GM12892 (cell line): ENCODE data around the gene IBTK.
"Not testable (repeated sequence)": the region's sequence is repeated elsewhere in the genome, so short reads cannot be mapped to it uniquely, and the experiment has no call there.

ENCODE experiments used
- DNase-seq: peaks from one replicate; pipeline ENCODE4 v3.0.0; 2011; ENCODE audit not compliant: insufficient read length
- FAIRE-seq: peaks from 2 replicates; lab custom pipeline; 2011; peaks lifted over from hg19 to GRCh38; lab: Jason Lieb, UNC
- POLR2A ChIP-seq: IDR thresholded peaks from 2 replicates; pipeline ENCODE4 v1.6.1; 2011; ENCODE audit warnings: low read depth, low read length, control low read depth
- POLR2AphosphoS5 ChIP-seq: IDR thresholded peaks from 2 replicates; pipeline ENCODE4 v1.6.1; 2011; ENCODE audit warnings: low read depth, low read length, control low read depth
- TAF1 ChIP-seq: IDR thresholded peaks from 2 replicates; pipeline ENCODE4 v1.6.1; 2011; ENCODE audit warnings: low read depth, mild to moderate bottlenecking, control low read depth, low read length, borderline replicate concordance

The IBTK gene

DNA sequence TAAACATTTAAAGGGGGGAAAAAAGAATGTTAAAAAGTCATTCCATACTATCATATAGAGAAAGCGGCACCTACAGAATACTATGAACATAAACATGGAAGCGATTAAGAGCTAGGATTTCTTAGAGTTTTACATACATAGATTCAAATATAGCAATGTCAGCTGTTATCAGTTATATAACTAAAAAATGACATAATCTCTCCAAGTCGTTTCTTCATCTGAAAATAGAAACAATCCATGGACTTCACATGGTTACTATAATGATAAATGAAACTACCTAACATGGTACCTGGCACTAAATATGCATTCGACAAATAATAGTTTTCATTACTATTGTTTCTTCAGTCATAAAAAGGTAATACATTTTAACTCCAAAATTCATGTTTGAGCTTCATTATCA is 3.7 kb downstream of the IBTK start:
- DNase-seq (no peak), FAIRE-seq (no peak)
- TF ChIP-seq POLR2AphosphoS5 (no peak), POLR2A (no peak), TAF1 (no peak)

DNA sequence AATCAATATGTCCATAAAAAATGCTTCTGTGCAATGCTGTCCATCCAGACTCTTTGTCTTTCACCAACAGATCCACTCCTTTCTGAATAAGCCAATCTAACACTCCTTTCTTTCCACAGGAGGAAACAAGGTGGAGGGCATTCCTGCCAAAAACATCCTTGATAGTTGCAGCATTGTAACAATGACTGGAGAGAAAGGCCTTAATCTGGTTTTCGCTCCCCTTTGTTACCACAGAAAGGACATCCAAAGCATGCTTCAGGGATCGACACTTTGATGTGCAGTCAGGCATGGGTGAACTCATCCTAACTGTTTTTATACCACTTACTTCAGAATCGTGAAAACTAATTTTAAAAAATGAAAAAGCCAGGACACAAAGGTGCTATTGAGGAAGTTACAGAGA is 7.4 kb downstream of the IBTK start:
- DNase-seq, result no peak
- TF ChIP-seq POLR2AphosphoS5 (no peak), POLR2A (no peak), TAF1 (no peak)
- no peak for FAIRE-seq

DNA sequence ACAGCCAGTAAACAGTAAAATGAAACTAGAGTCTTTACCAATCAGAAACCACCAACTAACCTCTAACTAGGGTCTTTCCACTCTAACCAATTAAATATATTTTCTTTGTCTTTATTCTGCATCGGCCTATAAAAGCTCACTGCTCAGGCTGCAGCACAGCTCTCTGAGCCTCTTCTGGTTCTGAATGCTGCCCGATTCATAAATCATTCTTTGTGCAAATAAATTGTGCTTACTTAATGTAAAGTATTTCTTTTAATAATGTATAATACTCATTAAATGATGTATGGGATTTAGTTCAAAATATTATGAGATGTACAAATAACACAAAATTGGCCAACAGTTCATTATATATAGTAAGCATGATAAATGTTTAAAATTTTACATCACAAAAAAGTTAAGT is 7.9 kb downstream of the IBTK start:
- FAIRE-seq (no peak), DNase-seq (no peak)
- TF ChIP-seq POLR2AphosphoS5 (no peak), TAF1 (no peak)

DNA sequence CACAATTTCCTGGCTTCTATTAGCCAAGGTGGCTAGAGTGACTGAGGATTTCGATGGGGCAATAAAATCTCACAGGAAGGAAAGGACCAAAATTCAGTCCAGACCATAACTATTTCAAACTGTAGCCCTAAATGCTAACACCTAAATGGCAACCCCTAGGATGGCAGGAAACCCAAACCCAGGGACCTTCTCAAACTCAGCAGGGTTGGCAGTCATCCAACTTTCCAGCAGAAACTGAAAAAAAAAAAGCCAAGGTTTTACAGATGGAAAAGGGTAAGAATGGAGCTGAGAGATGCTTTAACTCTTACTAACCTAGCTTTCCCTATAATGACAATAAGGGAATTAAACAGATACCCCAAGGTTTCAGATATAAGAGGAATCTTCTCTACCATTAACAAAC is 10.5 kb downstream of the IBTK start:
- TF ChIP-seq TAF1, result no peak
- FAIRE-seq (no peak), DNase-seq (no peak)

DNA sequence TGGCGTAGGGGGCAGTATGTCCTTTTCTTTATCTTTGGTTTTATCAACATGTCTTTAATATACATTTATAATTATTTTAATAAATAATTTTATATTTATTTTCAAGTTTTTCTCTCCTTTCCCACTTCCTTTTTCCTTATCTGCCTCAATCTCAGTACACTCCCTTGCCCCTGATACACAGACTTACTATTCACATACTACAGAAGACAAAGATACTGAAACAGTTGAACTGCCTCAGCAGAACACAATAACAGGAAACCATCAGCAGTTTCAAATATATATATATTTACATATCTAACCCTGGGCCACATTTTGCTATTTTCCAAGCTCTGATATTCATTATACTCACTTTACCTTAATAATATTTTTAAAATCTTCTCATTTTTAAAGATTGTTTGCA is 19.8 kb downstream of the IBTK start:
- no peak for FAIRE-seq
- DNase-seq, result no peak
- TF ChIP-seq POLR2A (no peak), POLR2AphosphoS5 (no peak), TAF1 (no peak)

DNA sequence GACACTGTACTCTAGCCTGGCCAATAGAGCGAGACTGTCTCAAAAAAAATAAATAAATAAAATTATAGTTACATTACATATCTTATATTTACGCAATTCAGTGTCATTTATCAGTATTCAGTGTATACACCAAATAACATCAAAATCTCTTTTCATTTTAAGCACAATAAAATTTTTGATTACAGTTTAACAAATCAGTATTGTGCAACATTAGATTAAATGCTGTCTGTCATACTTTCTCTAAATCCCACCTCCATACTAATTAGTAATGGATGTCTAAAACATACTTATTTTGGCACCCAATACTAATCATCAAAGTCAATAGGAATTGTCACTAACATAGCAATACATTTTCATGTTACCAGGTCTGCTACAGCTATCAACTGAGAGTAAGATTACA is 27.4 kb downstream of the IBTK start:
- TF ChIP-seq TAF1 (no peak), POLR2AphosphoS5 (no peak), POLR2A (no peak)
- DNase-seq (no peak), FAIRE-seq (no peak)

DNA sequence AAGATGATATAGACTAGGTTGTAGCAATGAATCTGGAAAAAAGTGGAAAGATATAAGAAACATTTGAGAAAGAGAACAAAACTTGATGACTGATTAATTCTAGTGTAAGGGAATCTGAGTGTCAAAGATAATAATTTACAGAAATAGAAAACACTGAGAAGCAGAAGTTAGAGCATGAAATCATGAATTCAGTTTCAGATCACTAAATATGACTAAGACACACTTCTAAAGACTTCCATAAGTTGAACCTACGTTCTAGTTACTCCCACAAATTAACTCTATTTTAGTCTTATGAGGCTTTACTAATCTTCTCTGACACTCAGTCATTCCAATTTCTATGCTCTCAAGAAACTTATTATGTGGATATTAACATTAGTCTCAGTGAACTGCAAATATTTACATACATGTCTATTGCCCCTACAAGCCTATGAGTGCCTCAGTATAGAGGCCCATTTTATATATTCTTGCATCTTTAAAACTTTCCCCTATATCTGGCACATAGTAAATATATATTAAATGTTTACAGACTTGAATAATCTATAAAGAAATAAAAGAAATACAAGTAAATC is 30.4 kb downstream of the IBTK start:
- no peak for DNase-seq
- TF ChIP-seq TAF1 (no peak), POLR2A (no peak), POLR2AphosphoS5 (no peak)
- FAIRE-seq, result no peak

DNA sequence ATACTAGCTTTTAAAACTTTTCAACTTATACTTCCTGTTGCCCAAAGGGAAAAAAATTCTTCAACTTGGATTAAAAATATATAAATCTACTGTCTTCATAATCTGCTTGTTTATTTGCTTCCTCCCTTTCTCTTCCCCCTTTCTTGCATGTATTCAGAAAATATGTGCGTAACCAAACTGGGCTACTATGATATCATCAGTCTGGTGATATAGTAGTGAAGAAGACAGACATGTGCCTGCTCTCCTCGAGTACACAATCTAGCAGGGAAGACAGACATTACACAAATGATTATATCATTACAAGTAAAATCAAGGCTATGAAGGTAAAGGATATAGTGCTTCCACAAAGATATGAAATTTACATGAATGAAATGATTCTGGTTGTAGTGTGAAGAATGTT is 31.0 kb downstream of the IBTK start:
- no peak for FAIRE-seq
- no peak for DNase-seq
- no peak for TF ChIP-seq POLR2AphosphoS5
- no peak for TF ChIP-seq POLR2A
- no peak for TF ChIP-seq TAF1

DNA sequence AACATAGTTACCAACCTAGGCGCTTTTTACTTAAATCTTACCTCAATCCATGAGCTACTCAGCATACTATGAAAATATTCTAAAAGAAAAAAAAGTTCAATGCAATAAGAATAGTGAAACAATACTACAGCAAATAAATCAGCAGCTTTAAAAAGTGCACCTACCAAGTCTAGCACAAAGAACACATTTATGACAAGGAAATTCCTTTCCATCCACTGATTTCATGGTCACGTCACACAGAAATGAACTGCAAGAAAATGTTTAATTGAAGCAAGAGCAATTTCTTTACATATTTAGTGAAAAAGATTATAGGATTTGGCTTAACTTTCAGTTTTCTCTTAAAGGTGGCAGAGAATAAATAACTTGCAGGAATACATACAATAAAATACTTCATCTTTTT is 36.2 kb downstream of the IBTK start:
- FAIRE-seq (no peak), DNase-seq (no peak)
- no peak for TF ChIP-seq TAF1

DNA sequence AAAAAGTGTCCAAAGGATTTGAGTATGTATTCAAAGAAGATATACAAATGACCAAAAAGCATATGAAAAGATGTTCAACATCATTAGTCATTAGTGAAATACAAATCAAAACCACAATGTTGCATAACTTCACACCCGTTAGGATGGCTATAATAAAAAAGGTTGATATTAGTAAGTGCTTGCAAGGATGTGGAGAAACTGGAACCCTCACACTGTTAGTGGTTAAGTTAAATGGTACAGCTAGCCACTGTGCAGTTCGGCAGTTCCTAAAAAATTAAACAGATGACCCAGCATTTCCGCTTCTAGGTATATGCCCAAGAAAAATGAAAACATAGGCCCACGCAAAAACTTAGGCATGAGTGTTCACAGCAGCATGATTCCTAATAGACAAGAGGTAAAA is 38.6 kb downstream of the IBTK start:
- TF ChIP-seq POLR2A (no peak), TAF1 (no peak), POLR2AphosphoS5 (no peak)
- DNase-seq, result no peak
- FAIRE-seq, result no peak

DNA sequence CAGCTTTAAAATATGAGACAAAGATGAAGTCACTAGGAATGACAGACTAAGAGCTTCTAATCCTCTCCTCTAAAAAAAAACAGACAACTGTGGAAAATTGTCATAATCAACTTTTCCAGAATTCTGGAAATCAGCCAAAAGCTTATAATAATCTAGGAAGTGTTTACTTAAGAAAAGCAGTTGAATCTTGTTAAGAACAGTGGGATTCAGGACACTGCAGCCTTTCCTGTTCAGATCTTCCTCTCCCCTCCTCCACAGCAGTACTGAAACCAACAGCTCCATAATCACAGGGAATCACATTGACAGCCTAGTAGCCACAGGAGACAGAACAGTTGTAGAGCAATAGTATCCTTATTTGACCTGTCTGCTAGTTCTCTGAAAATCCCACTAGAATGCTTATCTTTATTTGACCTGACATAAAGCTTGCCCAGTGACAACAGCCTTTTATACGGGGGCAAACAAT is 41.6 kb downstream of the IBTK start:
- DNase-seq, result no peak
- TF ChIP-seq POLR2A, result no peak
- TF ChIP-seq TAF1, result no peak
- no peak for TF ChIP-seq POLR2AphosphoS5
- FAIRE-seq, result no peak

DNA sequence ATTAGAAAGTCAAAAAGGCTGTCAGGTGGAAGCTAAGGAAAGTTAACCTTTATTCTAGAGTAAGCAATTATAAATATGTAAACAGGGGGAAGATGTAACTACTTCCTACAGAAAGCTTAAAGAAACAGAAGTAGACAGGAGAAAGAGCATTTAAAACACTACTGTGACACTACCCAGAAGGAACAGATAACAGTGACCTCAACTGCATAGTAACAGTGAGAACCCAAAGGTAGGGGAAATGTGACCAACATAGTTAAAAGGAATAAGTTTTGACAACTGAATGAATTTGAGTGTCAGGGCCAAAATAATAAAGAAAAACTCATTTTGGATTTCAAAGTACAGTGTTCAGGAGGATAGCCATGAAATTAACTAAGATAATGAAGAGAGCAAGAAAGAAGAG is 43.5 kb downstream of the IBTK start:
- FAIRE-seq, result no peak
- no peak for DNase-seq
- TF ChIP-seq TAF1 (no peak), POLR2A (no peak), POLR2AphosphoS5 (no peak)

DNA sequence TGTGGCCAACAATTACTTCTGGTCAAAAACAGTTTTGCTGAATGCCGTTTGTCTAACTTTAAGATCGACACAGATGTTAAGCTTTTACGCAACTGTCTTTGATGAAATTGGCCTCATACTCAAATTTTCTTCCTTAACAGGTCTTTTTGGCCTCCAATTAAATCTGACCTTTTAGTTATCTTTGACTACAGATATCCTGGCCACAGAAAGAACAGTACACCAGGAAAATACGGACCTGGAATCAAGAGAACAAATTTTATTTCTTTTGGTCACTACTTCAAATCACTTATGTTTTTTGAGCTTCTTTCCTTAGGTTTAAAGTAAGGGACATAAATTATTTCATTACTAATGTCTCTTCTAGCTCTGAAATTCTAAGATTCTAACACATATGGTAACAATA is 49.8 kb downstream of the IBTK start:
- TF ChIP-seq POLR2A, result no peak
- TF ChIP-seq TAF1, result no peak
- no peak for TF ChIP-seq POLR2AphosphoS5
- no peak for DNase-seq
- no peak for FAIRE-seq

DNA sequence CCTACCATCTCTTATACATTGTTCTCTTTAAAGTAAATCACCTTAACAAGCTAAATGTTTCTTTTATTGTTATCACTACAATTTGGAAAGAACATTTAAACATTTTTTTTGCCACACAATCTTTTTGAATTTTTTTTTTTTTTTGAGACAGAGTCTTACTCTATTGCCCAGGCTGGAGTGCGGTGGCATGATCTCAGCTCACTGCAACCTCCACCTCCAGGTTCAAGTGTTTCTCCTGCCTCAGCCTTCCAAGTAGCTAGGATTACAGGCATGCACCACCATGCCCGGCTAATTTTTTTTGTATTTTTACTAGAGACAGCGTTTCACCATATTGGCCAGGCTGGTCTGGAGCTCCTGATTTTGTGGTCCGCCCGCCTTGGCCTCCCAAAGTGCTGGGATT is 50.3 kb downstream of the IBTK start:
- not testable (repeated sequence) for DNase-seq

More for the DNA sequence above, 50.3 kb downstream of the IBTK start:
- FAIRE-seq, result not testable (repeated sequence)
